ENCODE results near the gene ZNF318. TPM values are rescaled to one million over a fixed set of nuclear protein-coding genes. Genes with fewer than 3 reads are reported as not detected.
"Not testable (repeated sequence)": the region's sequence is repeated elsewhere in the genome, so short reads cannot be mapped to it uniquely, and the experiment has no call there.

Gene ZNF318
- polyA plus RNA-seq, 1 donor, result 15.0 TPM

DNA sequence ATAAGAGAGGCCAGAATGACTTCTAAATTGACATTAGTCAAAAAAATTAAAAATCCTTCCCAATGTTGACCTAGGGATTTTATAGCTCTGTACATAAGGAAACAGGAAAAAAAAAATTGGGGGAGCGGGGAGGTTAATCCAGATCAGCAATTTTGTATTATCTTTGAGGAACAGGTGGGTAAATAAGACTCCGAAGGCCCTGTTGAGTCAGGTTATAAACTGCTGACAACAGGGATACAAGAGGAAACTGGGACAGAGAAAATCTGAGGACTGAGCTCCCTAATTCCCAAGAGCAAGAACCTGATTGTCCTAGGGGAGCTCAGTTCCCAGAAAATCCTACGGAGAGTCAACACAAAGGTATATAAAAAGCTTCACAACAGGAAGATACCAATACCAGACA, 34.0 kb downstream of the ZNF318 start:
- no peak for DNase-seq

DNA sequence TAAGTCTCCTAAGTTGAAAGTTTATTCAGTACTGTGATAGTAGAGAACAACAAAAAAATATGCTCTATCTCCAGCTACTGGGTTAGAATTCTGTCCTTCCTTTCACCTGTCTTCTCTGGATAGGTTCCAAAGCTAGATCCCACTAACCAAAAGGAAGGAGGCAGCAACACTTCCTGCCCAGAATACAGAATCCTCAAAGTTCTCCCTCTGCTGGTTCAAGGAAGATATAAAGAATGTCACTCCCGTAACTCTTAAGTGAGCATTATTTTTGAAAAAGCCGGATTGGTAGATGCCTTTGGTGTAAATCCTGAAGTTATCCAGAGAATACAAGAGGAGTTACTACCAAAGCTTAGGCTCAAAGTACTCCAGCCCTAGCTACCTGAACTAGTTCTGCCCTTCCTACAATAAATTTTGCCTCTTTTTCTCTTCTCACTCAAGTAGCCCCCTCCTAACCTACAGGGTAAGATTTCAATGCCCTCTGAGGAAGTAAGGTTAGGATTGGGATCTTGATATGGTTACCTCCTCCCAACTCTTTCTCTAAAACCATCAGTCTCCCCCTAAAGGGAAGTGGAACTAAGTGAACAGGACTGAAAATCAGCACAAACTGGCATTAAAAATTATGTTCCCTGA, 34.9 kb downstream of the ZNF318 start:
- peak; percentile 37 for DNase-seq

DNA sequence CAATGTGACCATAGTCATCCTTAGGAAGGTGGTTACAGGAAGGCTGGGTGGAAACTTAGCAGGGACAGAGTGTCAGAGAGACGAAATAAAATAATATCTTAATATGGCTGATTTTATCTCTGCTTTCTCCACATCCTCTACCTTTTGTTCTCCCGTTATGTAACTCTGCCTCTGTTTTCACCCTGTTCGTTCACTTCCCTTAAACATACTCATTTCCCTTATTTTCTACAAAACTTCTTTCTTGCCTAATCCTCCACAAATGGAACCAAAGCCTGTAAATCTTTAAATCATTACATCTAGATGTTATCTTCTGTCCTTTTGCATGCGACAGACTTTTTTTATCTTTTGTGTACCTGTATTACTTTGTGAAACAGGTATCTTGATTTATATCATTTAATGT, 37.6 kb downstream of the ZNF318 start:
- no peak for DNase-seq

DNA sequence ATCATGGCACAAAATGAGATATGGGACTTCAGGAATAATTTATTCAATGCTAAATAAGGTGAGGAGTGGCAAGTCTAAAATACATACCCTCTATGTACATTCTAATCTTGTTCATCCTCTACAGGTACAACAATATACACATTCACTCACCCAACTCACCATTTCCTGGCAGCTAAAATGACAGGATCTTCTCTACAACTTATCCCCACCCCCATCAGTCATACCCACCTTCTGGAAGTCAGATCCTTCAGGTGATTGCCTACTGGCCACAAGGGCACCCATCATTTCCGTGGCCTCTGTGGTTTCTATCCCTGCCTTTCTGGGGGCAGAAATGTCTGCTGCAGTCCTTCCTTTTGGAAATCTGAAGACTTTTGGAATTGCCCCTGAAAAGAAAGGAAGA, 38.0 kb downstream of the ZNF318 start:
- no peak for DNase-seq

DNA sequence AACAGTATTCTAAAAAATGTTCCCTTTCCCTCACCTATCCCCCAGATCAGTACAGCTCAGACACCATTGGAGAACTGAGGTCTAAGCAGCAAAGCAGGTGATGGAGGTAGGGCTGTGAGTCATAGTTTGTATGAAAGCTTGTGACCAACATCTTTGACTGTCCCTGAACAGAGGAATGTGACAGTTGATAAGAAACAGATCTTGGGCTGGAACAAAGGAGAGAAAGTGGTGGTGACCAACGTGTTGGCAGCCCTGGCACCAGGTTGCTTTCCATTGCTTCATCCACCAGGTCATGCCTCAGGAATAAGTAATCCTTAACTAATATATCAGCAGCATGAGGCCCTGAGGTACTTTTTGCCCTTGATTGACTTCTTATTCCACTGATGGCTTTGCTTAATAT, 40.9 kb downstream of the ZNF318 start:
- DNase-seq, result no peak

DNA sequence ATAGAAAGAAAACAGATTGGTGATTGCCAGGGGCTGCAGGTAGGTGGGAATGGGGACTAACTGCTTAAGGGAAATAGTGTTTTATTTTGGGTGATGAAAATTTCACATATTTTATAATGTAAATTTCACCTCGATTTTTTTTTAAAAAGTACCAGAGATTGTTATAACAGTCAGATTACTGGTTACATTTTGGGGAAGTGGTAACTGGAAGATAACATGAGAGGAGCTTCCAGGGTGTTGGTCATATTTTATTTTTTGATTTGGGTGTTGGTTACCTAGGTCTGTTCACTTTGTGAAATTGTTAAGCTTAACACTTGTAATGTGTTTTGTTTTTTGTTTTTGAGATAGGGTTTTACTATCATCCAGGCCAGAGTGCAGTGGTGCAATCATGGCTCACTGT, 43.6 kb downstream of the ZNF318 start:
- DNase-seq, result no peak

DNA sequence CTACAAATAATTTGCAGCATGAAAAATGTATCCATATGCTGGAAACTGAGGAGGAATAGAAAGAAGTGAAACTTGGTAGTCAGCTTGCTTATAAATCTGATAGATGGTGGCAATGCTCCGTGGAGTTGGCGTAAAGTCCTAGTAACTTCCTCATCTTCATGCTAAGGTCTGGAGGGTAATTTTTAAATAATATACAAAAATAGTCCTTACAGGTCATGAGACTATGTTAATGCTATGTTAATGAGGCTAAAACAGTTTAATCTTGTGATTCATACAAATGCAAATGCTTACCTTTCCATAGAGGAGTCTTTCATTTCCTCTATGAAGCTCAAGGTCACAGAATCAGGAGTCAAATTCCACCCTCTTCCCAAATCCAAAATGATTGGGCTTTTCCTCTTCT, 51.4 kb downstream of the ZNF318 start:
- no peak for DNase-seq

DNA sequence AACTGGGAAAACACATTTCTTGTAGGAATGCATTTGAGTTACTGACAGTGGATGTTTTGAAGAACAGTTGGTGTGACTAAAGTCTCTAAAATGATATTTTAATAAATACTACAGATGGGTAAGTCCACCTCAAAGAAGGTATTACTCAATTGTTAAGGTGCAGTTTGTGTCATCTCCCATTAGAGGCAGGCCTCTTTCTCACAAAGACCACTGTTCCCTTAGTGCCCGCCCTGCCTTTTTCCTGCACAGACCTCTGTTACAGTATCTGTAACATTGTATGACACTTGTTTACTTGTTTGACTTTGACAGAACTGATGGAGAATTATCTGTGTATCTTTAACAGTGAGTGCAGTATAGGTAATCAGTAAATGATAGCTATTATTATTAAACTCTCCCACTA, 55.6 kb downstream of the ZNF318 start:
- no peak for DNase-seq

DNA sequence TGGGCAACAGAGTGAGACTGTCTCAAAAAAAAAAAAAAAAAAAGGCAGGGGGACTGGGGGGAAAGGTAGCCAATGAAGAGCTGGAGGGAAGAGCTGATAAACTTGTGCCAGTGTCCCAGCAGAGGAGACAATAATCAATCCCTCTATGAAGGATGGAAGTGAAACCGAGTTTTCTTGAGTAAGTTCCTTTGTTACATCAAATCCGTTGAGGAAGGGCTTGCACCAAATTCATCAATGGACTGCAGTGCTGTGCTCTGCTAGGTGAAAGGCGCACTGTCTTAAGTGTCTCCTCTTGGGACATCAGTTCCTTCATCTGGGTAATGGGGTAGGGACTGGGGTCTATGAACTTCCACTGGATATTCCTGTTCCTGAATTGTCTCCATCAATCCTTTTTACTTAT, 57.8 kb downstream of the ZNF318 start:
- DNase-seq, result no peak

DNA sequence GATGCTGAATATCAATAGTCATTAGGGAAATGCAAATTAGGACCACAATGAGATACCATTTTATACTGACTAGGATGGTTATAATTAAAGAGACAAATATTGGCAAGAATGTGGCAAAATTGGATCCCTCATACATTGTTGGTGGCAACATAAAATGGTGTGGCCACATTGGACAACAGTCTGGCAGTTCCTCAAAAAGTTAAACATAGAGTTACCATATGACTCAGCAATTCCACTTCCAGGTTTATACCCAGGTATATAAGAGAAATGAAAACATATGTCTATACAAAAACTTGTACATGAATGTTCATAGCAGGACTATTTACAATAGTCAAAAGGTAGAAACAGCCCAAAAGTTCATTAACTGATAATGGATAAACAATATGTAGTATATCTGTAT, 58.8 kb downstream of the ZNF318 start:
- DNase-seq, result no peak

DNA sequence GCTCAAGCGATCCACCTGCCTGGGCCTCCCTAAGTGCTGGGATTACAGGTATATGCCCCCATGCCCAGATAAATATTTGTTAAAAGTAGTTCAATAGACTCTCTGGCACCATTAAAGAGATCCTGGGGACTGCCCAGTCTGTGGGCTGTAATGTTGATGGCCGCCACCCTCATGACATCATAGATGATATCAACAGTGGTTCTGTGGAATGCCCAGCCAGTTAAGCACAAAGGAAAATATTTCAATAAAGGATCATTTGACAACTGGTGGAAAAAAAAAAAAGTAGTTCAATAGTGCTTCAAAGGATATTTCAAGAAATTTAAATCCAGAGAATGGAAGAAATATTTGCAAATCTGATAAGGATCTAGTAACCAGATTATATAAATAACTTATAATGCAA, 59.3 kb downstream of the ZNF318 start:
- DNase-seq, result no peak

DNA sequence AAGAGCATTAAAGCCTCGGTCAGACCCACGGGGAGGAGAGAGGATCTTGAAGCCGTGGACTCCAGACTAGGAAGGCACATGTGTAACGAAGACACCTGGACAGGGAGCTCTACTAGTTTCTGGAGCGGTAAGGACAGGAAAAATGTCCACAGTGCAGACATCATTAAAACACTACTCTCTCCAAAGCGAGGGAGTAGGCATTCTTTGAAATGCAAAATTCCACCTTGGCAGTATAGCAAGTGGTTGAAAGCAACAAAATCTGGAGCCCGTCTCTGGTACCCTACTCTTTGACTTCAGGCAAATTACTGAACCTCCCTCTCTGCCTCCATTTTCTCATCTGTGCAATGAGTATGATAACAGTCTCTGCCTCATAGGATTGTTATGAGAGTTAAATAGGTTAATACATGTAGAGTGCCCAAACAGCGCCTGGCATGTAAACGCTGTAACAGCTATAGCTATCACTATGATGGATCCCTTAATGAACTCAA, 60.4 kb downstream of the ZNF318 start:
- no peak for DNase-seq

DNA sequence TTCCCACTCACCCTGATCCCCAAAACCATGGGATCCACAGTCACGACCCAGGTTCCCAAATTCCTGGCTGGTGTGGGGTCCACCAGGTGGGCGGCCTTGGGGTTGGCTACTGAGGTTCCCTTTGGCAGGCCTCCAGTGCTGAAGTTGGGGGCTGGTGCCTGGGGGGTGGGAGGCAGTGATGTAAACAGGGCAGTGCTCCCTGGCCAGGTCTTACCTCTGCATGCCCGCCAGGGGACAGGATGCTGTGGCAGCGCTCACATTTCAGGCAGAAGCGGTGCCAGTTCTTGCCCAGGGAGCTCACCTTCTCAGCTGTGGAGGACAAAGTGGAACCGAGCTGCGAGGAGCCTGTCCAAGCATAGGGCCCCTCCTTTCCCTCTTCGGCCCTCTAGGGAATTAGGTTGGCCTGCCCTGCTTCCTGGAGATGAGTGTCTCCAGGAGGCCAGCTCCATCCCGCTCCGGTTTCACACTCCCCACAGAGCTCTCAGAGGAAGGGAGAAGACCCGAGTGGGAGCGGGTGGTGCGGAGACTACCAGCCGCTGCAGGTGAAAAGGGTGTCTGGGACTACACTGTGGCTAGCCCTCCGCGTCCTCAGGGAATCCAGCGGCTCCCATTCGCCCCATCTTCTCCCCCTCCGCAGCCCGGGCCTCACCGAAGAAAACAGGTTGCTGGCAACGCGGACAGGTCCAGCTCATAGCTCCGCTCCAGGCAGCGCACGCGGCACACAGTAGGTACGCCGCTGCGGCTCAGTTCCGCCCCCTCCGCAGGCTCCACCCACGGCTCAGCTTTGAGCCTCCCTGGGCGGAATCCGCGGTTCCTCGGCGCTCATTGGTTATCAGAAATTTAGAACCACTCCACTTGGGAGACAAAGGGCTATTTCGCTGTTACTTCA, 61.1 kb downstream of the ZNF318 start, which contains the start of gene CRIP3:
CRIP3 (minus strand) TSS at position 726 of the 889 bp plus-strand sequence; CDS start at position 692, 34 bp downstream.
- peak; percentile 46 for DNase-seq

DNA sequence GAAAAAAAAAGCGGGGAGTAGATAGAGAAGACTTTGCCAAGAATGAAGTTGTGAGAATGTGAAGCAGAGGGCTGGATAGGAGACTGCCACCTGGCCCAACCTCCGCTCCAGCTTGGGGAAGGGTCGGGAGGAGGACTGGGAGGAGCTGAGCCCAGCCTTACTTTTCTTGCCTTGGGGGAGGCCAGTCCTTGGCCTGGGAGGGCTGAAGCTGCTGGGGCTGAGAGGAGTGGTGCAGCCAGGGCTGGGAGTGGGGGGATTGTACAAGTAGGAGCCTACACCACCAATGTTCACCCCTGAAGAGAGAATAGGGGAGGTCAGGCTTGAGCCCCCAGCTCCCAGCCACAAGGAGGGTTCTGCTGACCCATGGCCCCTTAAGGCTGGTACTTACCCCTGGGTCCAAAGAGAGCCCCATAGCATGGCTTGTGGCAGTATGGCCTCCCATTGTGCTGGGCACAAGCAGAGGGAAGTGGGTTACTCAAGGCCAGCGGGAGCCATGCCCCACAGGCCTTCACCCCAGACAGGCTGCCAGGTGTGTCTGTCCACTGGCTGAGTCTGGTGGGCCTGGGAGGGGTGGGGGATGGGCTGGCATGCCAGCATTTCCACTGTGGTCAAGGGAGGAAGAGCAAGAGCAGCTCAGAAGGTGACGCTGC, 61.9 kb downstream of the ZNF318 start:
- no peak for DNase-seq

DNA sequence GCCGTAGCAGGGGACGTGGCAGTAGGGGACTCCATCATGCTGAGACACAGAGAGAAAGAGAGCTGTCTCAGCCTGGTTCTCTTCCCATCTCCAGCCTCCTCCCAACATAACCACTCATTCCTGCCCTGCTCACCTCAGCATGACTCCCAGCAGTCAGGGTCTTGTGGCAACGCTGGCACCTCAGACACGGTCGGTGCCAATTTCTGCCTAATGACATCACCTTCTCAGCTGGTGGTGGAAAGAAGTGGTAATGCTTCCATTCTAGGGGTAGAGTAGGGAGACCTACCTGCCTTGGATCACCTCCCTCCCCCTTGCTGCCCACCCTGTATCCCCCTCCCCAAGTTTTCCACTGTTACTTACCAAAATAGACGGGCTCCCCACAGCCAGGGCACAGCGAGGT, 63.4 kb downstream of the ZNF318 start:
- DNase-seq, result no peak

DNA sequence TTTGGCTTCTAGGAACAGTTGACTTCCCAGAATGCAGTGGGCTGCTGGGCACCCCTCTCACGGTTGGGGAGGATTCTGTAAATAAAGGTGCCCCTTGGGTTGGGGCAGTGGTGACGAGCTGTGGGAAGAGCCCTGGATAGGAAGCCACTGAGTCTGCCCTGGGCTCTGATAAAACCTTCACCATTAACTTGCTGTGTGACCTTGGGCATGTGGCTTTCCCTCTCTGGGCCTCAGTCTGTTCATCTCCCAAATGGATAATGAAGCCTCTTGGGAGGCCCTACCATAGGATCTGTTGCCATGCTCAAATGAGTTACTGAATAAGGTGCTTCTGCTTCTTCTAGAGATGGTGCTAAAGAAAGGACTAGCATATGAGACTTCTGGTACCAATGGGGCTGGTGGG, 64.6 kb downstream of the ZNF318 start:
- DNase-seq, result no peak

DNA sequence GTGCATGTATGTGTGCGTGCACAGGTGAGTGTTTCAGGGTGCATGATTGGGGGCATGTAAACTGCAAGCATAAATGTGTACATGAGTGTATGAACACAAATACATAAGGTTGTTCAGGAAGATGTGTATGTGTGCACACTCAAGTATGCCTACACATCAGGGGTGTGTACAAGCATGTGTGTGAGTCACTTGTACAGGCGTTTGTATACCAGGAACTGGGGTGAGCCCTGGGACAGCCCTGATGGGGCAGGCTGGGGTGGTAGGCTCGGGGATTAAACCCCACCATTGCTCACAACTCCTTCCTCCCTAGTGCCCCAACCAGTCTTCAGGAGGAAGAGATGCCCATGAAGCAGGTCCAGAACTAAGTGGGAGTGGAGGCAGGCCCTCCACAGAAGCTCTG, 65.1 kb downstream of the ZNF318 start:
- DNase-seq, result no peak

DNA sequence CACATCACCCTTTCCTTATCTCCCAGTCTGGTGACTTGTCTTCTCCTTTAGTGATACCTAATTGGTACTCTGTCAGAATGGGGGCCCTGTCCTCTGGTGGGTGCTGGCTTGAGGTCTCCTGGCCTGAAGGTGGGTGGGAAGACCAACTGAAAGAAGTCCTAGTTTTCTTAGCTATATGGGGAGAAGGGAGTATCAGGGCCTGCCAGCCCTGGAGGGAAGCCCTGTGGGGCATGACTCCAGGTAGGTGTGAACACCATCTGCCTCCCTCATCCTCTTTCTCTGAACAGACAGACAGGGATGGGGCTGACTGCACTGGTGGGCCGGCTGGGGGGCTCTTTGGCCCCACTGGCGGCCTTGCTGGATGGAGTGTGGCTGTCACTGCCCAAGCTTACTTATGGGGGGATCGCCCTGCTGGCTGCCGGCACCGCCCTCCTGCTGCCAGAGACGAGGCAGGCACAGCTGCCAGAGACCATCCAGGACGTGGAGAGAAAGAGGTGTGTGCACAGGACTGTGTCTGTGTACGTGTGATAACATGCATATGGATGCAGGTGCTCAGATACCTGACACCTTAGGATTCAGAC, 65.6 kb downstream of the ZNF318 start:
- DNase-seq, result no peak

DNA sequence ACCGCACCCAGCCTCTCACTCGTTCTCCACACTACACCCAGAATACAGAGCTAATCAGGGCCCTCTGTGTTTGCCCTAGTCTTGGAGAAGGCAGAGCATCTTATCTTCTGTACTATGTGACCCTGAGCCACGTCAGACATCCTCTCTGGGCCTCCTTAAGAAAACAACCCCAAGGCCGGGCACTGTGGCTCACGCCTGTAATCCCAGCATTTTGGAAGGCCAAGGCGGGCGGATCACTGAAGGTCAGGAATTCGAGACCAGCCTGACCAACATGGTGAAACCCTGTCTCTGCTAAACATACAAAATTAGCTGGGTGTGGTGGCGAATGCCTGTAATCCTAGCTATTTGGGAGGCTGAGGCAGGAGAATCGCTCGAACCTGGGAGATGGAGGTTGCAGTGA, 66.4 kb downstream of the ZNF318 start:
- not testable (repeated sequence) for DNase-seq

DNA sequence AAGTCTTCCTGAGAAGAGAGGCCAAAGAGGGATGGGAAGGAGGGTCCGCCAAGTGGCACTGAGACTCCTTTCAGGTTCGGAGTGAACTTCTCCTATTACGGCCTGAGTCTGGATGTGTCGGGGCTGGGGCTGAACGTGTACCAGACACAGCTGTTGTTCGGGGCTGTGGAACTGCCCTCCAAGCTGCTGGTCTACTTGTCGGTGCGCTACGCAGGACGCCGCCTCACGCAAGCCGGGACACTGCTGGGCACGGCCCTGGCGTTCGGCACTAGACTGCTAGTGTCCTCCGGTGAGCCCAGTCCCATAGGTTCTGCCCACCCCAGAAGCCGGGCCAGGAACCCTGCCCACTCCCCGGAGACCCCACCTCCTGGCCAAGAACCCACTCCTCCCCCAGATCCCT, 67.3 kb downstream of the ZNF318 start:
- no peak for DNase-seq

DNA sequence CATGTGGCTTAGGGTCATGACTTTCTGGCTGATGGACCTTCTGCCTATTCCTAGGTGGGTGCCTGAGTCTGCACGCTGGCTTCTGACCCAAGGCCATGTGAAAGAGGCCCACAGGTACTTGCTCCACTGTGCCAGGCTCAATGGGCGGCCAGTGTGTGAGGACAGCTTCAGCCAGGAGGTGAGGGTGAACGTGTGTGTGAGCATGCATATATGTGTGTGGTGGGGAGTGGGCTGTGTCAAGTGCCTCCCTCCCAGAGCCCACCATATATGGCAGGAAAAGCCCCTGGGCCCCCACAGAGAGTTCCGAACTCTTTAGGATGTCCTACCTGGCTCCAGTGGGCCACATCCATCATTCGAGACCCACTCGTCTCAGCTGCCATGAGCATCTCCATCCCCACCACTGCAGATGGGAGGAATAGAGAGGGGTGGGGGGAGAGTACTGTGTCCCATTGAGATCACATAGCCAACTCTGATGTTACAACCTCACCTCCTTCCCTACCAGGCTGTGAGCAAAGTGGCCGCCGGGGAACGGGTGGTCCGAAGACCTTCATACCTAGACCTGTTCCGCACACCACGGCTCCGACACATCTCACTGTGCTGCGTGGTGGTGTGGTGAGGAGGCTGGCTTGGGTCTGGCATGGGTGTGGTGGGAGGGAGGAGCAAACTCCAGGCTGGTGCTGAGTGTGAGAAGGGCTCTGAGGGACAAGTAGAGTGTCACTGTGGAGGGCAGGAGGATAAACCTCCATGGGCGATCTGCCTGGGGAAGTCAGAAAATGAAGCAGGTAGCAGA, 68.2 kb downstream of the ZNF318 start:
- DNase-seq, result no peak
